ENCODE data around the gene DLG1.

DLG1 gene

GRCh38 chr3:197340521-197340871 is 42.1 kb upstream of the DLG1 start:
- FAIRE-seq (no peak), DNase-seq (ENCODE audit: insufficient read length, low spot score) (no peak)
- no peak for TF ChIP-seq CTCF (IDR thresholded peaks at IDR 0.05; ENCODE audit: insufficient read depth, missing control alignments)

- FAIRE-seq (no peak), DNase-seq (ENCODE audit: insufficient read length, low spot score) (no peak)
- TF ChIP-seq CTCF (IDR thresholded peaks at IDR 0.05; ENCODE audit: insufficient read depth, missing control alignments), result no peak
Measured at GRCh38 chr3:197339841-197340520, 41.6 kb upstream of the DLG1 start.

- DNase-seq (ENCODE audit: insufficient read length, low spot score) (no peak), FAIRE-seq (no peak)
- no peak for TF ChIP-seq CTCF (IDR thresholded peaks at IDR 0.05; ENCODE audit: insufficient read depth, missing control alignments)
Measured at GRCh38 chr3:197338586-197338985, 40.2 kb upstream of the DLG1 start.

GRCh38 chr3:197337656-197338055 is 39.2 kb upstream of the DLG1 start:
- FAIRE-seq (no peak), DNase-seq (ENCODE audit: insufficient read length, low spot score) (no peak)
- TF ChIP-seq CTCF (IDR thresholded peaks at IDR 0.05; ENCODE audit: insufficient read depth, missing control alignments), result no peak

GRCh38 chr3:197337214-197337613 is 38.8 kb upstream of the DLG1 start:
- no peak for TF ChIP-seq CTCF (IDR thresholded peaks at IDR 0.05; ENCODE audit: insufficient read depth, missing control alignments)
- DNase-seq (ENCODE audit: insufficient read length, low spot score), result no peak
- no peak for FAIRE-seq

- no peak for TF ChIP-seq CTCF (IDR thresholded peaks at IDR 0.05; ENCODE audit: insufficient read depth, missing control alignments)
- FAIRE-seq (no peak), DNase-seq (ENCODE audit: insufficient read length, low spot score) (no peak)
Measured at GRCh38 chr3:197336348-197336747, 37.9 kb upstream of the DLG1 start.

- DNase-seq (ENCODE audit: insufficient read length, low spot score) (no peak), FAIRE-seq (no peak)
- no peak for TF ChIP-seq CTCF (IDR thresholded peaks at IDR 0.05; ENCODE audit: insufficient read depth, missing control alignments)
Measured at GRCh38 chr3:197335428-197336132, 37.2 kb upstream of the DLG1 start.
